Epithelial cell of proximal tubule (primary cell): ENCODE results near the gene TBX4. TPM values are rescaled to one million over a fixed set of nuclear protein-coding genes. Genes with fewer than 3 reads are reported as not detected.

Experiments used
- DNase-seq: peaks from one replicate; pipeline ENCODE4 v3.0.0-alpha.2; 2011; ENCODE audit warnings: low read depth
- H3K4me3 ChIP-seq: 2 replicates; pipeline ENCODE4 v1.5.1; 2011; ENCODE audit warnings: low read depth, mild to moderate bottlenecking, low read length
- total RNA-seq: library from RNA; depleted of rRNA; stranded (reverse); fragments of >200 nt; gene quantifications from 2 replicates; pipeline ENCODE4 v1.2.3, GENCODE V29; 2015
- TF ChIP-seq, protein P1 (sequence below): conservative IDR thresholded peaks from 2 replicates; pipeline ENCODE4 v1.5.1; 2012; ENCODE audit warnings: low read depth, mild to moderate bottlenecking, low read length

Gene TBX4
- total RNA-seq, 1 donor from 2014 or later: not detected

GRCh38 chr17:61481421-61481820 lies 29.2 kb downstream of the TBX4 start:
- DNase-seq: no peak
- TF ChIP-seq, protein P1, sequence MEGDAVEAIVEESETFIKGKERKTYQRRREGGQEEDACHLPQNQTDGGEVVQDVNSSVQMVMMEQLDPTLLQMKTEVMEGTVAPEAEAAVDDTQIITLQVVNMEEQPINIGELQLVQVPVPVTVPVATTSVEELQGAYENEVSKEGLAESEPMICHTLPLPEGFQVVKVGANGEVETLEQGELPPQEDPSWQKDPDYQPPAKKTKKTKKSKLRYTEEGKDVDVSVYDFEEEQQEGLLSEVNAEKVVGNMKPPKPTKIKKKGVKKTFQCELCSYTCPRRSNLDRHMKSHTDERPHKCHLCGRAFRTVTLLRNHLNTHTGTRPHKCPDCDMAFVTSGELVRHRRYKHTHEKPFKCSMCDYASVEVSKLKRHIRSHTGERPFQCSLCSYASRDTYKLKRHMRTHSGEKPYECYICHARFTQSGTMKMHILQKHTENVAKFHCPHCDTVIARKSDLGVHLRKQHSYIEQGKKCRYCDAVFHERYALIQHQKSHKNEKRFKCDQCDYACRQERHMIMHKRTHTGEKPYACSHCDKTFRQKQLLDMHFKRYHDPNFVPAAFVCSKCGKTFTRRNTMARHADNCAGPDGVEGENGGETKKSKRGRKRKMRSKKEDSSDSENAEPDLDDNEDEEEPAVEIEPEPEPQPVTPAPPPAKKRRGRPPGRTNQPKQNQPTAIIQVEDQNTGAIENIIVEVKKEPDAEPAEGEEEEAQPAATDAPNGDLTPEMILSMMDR: no peak
- H3K4me3 ChIP-seq: no peak overlapping the region

DNA sequence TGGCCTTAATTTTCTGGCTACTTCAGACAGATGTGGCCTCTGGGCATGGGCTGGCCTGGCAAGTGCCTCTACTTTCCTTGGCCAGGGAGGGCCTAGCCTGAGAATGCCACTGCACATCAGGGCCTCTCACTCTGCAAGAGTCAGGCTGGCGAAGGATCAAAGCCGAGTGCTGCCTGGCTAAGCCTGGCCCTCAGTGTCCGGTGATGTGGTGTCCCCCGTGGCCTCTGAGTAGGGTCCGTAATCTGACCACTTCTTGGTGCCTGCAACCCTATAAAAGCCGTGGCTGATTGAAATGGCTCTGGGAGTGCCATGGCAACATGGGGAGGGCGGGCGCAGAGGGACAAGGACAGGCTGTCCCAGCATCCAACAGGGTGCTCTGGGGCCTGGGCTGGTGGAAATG lies 30.2 kb downstream of the TBX4 start:
- TF ChIP-seq, protein P1: no peak
- DNase-seq: no peak
- H3K4me3 ChIP-seq: no peak overlapping the region

DNA sequence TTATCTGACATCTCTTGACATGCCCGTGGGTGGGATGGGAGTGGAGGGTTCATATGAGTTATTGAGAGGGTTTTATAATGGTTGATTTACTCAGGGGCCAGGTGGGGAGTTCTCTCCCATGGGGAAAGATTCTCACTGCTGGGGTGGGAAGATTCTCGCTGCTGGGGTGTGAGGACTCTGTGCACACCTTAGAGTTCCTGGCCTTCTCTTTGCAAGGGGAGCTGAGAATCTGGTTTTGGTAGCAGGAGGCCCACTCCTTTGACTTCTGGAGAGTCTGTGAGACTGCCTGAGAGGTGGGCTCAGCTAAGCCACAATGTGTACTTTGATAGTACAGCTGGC lies 31.5 kb downstream of the TBX4 start:
- no peak for DNase-seq
- H3K4me3 ChIP-seq: no peak overlapping the region
- TF ChIP-seq, protein P1: no peak

DNA sequence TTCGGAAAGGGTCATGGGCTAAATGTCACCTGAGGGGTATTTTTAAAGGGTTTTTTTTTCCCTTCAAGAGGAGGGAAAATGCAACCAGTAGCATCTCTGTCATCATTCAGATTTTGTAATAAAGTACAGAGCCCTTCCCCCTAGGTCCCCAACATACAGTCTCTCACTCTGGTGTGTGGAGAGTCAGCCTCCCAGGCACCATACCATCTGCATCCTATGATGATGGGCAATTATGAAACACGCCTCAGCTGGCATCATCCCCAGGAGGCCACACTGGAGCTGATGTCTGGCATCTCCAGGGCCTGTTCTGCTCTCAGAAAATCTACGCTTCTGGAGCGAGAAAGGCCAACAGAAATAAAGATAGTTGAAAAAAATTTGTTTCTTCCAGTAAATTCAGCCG lies 32.0 kb downstream of the TBX4 start:
- no peak overlapping the region for H3K4me3 ChIP-seq
- DNase-seq: no peak
- TF ChIP-seq, protein P1: no peak

DNA sequence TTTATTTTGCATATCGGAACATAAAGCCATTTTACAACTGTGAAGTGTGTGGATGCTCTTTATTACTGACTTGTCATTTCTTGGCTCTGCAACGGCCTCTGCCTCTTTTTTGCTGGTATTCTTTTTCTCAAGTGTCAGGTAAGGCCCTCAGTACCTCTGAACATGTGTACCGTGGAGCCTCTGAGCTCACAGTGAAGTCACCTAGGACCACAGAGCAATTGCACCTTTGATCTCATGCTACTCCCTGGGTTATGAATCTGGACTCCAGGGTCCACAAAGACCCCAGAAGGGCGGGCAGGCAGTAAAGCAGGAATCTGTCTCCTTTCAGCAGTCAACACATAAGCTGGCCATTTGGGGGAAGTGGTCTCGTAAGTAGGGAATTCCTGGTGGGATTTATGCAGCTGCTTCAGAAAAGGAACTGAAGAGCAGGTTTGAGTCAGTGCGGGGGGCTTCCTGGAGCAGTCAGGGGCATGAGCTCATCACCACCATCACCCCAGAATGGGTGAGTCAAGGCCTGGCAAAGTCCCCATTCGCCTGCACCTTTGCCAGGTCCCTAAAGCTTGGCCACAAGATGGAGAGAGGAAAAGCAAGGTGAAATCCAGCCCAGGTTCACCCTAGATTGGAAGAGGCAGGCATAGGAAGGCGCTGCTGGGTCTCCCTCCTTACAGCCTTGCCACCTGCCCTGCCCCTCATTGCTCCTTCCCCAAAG lies 33.0 kb downstream of the TBX4 start:
- DNase-seq: no peak
- no peak overlapping the region for H3K4me3 ChIP-seq

DNA sequence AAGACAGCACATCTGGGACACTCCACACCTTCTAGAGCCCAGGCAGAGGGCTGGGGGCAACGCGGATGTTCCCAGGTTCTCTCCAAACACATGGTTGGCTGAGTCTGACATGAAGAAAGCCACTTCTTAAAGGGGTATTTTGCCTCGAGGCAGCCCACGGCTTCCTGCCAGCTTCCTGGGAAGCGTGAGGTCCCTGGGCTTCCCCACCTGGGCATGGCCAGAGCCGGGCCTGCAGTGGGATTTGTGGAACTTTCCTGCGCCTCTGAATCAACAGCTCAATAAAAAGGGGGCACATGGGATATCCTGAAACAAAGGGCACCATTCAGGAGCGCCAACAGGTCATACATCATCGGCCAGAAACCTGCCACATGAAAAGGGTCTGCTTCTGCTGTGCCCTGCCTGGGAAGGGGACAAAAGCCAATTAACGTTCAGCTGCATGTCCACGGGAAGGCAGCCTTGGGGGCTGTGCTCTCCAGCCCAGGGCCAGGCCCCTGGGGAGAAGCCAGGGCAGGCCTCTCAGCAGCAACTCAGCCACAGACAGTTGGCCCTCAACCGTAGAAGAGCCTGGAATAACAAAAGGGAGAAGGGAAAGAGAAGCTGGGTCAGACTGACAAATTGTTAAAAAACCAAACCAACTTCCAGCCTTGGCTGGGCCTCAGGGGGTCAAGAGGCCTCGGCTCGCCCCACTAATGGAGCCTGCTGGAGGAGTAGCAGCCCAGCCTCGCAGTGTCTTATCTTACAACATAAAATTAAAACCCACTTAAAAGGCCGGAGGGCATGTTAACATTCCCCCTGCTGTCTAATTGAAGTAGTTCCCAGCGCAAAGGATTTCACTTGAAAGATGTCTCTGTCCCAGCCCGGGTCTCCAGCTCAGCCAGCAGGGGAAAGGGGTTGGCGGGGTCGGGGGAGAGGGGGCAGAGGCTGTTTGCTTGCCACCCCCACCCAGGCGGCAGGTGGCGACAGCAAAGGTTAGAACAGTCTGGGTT lies 34.2 kb downstream of the TBX4 start:
- H3K4me3 ChIP-seq: no peak overlapping the region
- DNase-seq: no peak
- TF ChIP-seq, protein P1: no peak

More for the DNA sequence above, 33.0 kb downstream of the TBX4 start:
- TF ChIP-seq, protein P1: no peak
